Chondrocyte (in vitro differentiated cells): ENCODE measurements around the gene EMX2. TPM values are rescaled to one million over a fixed set of nuclear protein-coding genes. Genes with fewer than 3 reads are reported as not detected.

Experiments
- DNase-seq: peaks from one replicate; pipeline ENCODE4 v3.0.0; 2021; ENCODE audit warnings: mixed read lengths, low spot score
- H3K27ac Mint-ChIP-seq: one replicate; pipeline ENCODE4 v1.8.0; 2021; ENCODE audit warnings: mild to moderate bottlenecking, moderate library complexity, mixed read lengths; ENCODE audit not compliant: unreplicated experiment
- H3K27me3 Mint-ChIP-seq: 2 replicates; pipeline ENCODE4 v1.8.0; 2021; ENCODE audit warnings: low read depth, mixed read lengths
- H3K36me3 Mint-ChIP-seq: 2 replicates; pipeline ENCODE4 v1.8.0; 2021; ENCODE audit warnings: low read depth, mixed read lengths
- H3K4me1 Mint-ChIP-seq: 2 replicates; pipeline ENCODE4 v1.8.0; 2021; ENCODE audit warnings: low read depth, mild to moderate bottlenecking, mixed read lengths
- H3K4me3 Mint-ChIP-seq: one replicate; pipeline ENCODE4 v1.8.0; 2021; ENCODE audit warnings: mild to moderate bottlenecking, moderate library complexity, mixed read lengths; ENCODE audit not compliant: unreplicated experiment
- H3K9me3 Mint-ChIP-seq: 2 replicates; pipeline ENCODE4 v1.8.0; 2021; ENCODE audit warnings: low read depth, mixed read lengths
- total RNA-seq: library from RNA; stranded (reverse); gene quantifications from 3 replicates; pipeline ENCODE4 v1.2.1, GENCODE V29; 2021
- TF ChIP-seq, protein P1 (sequence below): fragments of 200-600 bp; sonication (generic); IDR thresholded peaks from 2 replicates; pipeline ENCODE4 v1.5.0; 2021; ENCODE audit warnings: antibody characterized with exemption, mild to moderate bottlenecking, moderate library complexity

EMX2 gene
- total RNA-seq, 1 donor from 2014 or later = not detected

DNA sequence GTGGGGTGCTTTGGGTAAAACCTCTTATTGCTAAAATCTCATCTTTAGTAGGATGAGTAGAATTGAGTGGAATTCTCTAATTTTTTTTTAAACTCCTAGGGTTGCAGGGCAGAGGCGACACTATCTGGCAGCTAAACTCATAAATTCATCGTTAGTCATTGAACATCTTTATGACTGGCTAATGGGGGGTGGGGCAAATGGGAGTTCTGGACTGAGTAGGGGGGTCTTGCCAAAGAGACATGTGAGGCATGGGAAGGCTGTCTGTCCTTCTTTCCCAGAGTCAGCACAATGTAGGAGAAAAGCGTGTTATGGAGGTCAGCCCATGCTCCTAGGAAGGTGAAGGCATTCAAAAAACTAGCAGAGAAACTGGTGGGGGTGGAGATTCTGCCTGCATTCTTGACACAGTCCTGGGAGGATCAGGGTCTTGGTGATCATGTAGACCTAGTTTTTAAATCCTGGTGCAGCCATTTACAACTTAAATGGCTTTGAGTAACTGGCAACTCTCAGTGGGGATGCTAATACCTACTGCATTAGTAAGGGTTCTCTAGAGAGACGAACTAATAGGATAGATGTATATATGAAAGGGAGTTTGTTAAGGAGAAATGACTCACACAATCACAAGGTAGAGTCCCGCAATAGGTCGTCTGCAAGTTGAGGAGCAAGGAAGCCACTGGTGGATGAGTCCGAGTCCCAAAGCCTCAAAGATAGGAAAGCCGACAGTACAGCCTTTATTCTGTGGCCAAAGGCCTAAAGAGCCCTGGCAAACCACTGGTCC, 47.7 kb downstream of the EMX2 start:
- TF ChIP-seq, protein P1, sequence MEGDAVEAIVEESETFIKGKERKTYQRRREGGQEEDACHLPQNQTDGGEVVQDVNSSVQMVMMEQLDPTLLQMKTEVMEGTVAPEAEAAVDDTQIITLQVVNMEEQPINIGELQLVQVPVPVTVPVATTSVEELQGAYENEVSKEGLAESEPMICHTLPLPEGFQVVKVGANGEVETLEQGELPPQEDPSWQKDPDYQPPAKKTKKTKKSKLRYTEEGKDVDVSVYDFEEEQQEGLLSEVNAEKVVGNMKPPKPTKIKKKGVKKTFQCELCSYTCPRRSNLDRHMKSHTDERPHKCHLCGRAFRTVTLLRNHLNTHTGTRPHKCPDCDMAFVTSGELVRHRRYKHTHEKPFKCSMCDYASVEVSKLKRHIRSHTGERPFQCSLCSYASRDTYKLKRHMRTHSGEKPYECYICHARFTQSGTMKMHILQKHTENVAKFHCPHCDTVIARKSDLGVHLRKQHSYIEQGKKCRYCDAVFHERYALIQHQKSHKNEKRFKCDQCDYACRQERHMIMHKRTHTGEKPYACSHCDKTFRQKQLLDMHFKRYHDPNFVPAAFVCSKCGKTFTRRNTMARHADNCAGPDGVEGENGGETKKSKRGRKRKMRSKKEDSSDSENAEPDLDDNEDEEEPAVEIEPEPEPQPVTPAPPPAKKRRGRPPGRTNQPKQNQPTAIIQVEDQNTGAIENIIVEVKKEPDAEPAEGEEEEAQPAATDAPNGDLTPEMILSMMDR = no peak
- H3K4me3 Mint-ChIP-seq = no peak overlapping the region
- H3K27ac Mint-ChIP-seq = no peak overlapping the region
- H3K4me1 Mint-ChIP-seq = no peaks in the 10 kb centered on the region
- no peak for DNase-seq
- peaks cover 6% of the 10 kb centered on the region for H3K27me3 Mint-ChIP-seq
- peaks cover 6% of the 10 kb centered on the region for H3K9me3 Mint-ChIP-seq
- H3K36me3 Mint-ChIP-seq = no peaks in the 10 kb centered on the region

DNA sequence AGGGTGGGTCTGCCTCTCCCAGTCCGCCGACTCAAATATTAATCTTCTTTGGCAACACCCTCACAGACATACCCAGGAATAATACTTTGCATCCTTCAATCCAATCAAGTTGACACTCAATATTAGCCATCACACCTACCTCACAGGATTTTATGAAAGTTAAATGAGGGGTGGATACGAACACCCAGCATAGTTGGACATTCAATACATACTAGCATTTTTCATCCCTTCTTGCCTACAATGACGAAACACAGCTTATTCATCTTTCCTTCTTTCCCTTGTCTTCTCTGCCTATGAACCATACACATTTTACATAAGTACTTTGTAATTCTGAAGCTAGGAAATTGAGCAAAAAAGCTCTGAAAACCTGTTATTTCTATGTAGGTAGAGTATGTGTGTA, 48.5 kb downstream of the EMX2 start:
- Mint-ChIP-seq H3K4me1 (no peaks in the 10 kb centered on the region), H3K9me3 (peaks cover 5% of the 10 kb centered on the region), H3K36me3 (no peaks in the 10 kb centered on the region)

GRCh38 chr10:117594722-117595121, 52.2 kb downstream of the EMX2 start:
- no peak overlapping the region for H3K27ac Mint-ChIP-seq
- H3K9me3 Mint-ChIP-seq = peaks cover 5% of the 10 kb centered on the region
- H3K36me3 Mint-ChIP-seq = no peaks in the 10 kb centered on the region

More for the DNA sequence above, 48.5 kb downstream of the EMX2 start:
- Mint-ChIP-seq H3K4me3 (no peak overlapping the region), H3K27ac (no peak overlapping the region), H3K27me3 (peaks cover 6% of the 10 kb centered on the region)
- TF ChIP-seq, protein P1 = no peak
- DNase-seq = no peak

GRCh38 chr10:117596706-117597105, 54.2 kb downstream of the EMX2 start:
- no peak overlapping the region for H3K4me3 Mint-ChIP-seq

More at GRCh38 chr10:117594722-117595121, 52.2 kb downstream of the EMX2 start:
- TF ChIP-seq, protein P1 = no peak
- no peak overlapping the region for H3K4me3 Mint-ChIP-seq
- no peak for DNase-seq
- no peaks in the 10 kb centered on the region for H3K4me1 Mint-ChIP-seq
- H3K27me3 Mint-ChIP-seq = peaks cover 15% of the 10 kb centered on the region

GRCh38 chr10:117597216-117597615, 54.7 kb downstream of the EMX2 start:
- Mint-ChIP-seq H3K27ac (no peak overlapping the region), H3K36me3 (no peaks in the 10 kb centered on the region), H3K27me3 (peaks cover 14% of the 10 kb centered on the region), H3K9me3 (peaks cover 5% of the 10 kb centered on the region), H3K4me3 (no peak overlapping the region), H3K4me1 (no peaks in the 10 kb centered on the region)
- DNase-seq = no peak
- TF ChIP-seq, protein P1 = no peak

More at GRCh38 chr10:117596706-117597105, 54.2 kb downstream of the EMX2 start:
- Mint-ChIP-seq H3K4me1 (no peaks in the 10 kb centered on the region), H3K9me3 (peaks cover 5% of the 10 kb centered on the region), H3K27ac (no peak overlapping the region), H3K36me3 (no peaks in the 10 kb centered on the region), H3K27me3 (peaks cover 12% of the 10 kb centered on the region)
- DNase-seq = no peak
- TF ChIP-seq, protein P1 = no peak

Other genes starting within 250 kb of the EMX2 start
- gene PDZD8, start 167.3 kb upstream of the EMX2 start, total RNA-seq = 34.9 to 40.5 TPM (median 36.3 TPM) in 3 replicates